ENCODE measurements around the gene ZNF688. TPM values are rescaled to one million over a fixed set of nuclear protein-coding genes. Genes with fewer than 3 reads are reported as not detected.
"Not testable (repeated sequence)": the region's sequence is repeated elsewhere in the genome, so short reads cannot be mapped to it uniquely, and the experiment has no call there.

ZNF688 gene
- total and polyA plus RNA-seq, 10 donors: 10.7 to 43.5 (median 24.8) TPM

DNA sequence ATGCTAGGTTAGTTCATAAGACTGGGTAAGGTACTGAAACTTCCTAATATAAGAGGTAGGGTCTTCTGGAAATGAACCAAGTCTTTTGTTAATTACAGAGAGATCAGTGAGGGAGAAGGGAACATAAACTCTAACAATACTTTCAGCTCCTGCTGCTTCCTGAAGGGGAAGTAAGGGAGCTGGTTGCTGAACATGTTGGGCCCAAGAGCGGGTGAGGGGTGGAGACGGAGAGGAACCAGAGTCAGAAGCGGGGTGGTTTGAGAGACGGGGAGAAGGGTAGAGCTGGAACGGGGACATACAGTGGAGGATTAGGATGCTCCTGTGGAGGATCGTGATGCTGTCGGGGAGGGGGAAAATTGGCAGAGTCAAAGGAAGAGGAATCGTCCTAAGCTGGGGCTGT, 25.4 kb downstream of the ZNF688 start:
- no peak for TF ChIP-seq POLR2AphosphoS5 (IDR thresholded peaks at IDR 0.05)
- TF ChIP-seq, protein P1, sequence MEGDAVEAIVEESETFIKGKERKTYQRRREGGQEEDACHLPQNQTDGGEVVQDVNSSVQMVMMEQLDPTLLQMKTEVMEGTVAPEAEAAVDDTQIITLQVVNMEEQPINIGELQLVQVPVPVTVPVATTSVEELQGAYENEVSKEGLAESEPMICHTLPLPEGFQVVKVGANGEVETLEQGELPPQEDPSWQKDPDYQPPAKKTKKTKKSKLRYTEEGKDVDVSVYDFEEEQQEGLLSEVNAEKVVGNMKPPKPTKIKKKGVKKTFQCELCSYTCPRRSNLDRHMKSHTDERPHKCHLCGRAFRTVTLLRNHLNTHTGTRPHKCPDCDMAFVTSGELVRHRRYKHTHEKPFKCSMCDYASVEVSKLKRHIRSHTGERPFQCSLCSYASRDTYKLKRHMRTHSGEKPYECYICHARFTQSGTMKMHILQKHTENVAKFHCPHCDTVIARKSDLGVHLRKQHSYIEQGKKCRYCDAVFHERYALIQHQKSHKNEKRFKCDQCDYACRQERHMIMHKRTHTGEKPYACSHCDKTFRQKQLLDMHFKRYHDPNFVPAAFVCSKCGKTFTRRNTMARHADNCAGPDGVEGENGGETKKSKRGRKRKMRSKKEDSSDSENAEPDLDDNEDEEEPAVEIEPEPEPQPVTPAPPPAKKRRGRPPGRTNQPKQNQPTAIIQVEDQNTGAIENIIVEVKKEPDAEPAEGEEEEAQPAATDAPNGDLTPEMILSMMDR (IDR thresholded peaks at IDR 0.05 in 8 of 11, conservative IDR thresholded peaks at IDR 0.05 in 3 of 11): no peak
- no peak for TF ChIP-seq POLR2A (IDR thresholded peaks at IDR 0.05)
- Histone ChIP-seq H3K9me3 (no peaks in the 10 kb centered on the region), H3K27ac (no peak overlapping the region), H3K36me3 (no peaks in the 10 kb centered on the region), H3K4me1 (peaks cover 0 to 10% (median 3%) of the 10 kb centered on the region in 6 donors), H3K4me3 (no peak overlapping the region), H3K27me3 (replicated peaks in 1 of 7) (no peaks in the 10 kb centered on the region)
- DNase-seq: no peak
- intact Hi-C loops (cut with DNase I; ENCODE audit: low total_unique reads): no loop called here
- 54 to 78% (median 65%) methylated on average over 8 of the region's 8 CpGs for WGBS, 5 donors

DNA sequence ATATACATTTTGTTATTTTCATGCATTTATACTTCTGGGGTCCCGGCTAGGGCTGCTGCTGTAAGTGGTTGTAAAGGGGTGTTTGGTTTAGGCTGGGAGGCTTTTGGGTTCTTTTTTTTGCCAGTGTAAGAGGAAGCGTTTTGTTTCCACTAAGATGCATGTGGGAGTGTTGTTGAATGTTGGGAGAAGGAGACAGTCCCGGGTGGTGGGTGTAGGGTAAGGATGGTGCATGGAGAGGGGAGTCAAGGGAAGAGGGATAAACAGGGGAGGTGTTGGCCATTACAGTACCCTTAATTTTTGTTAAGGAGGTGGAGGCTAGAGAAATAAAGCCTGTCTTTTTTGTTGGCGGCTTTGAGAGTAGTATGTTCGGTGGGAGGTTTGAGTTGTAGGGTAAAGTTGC, 28.4 kb downstream of the ZNF688 start:
- Histone ChIP-seq H3K27me3 (replicated peaks in 1 of 7) (no peaks in the 10 kb centered on the region), H3K4me3 (no peak overlapping the region), H3K27ac (no peak overlapping the region), H3K9me3 (no peaks in the 10 kb centered on the region), H3K4me1 (peaks cover 0 to 5% (median 0%) of the 10 kb centered on the region in 6 donors), H3K36me3 (no peaks in the 10 kb centered on the region)
- intact Hi-C loops (cut with DNase I; ENCODE audit: low total_unique reads): no loop called here
- 75 to 88% (median 81%) methylated on average over 5 of the region's 5 CpGs for WGBS, 5 donors
- no peak for DNase-seq
- TF ChIP-seq, protein P1 (IDR thresholded peaks at IDR 0.05 in 8 of 11, conservative IDR thresholded peaks at IDR 0.05 in 3 of 11): no peak
- TF ChIP-seq POLR2AphosphoS5 (IDR thresholded peaks at IDR 0.05): no peak
- no peak for TF ChIP-seq POLR2A (IDR thresholded peaks at IDR 0.05)

DNA sequence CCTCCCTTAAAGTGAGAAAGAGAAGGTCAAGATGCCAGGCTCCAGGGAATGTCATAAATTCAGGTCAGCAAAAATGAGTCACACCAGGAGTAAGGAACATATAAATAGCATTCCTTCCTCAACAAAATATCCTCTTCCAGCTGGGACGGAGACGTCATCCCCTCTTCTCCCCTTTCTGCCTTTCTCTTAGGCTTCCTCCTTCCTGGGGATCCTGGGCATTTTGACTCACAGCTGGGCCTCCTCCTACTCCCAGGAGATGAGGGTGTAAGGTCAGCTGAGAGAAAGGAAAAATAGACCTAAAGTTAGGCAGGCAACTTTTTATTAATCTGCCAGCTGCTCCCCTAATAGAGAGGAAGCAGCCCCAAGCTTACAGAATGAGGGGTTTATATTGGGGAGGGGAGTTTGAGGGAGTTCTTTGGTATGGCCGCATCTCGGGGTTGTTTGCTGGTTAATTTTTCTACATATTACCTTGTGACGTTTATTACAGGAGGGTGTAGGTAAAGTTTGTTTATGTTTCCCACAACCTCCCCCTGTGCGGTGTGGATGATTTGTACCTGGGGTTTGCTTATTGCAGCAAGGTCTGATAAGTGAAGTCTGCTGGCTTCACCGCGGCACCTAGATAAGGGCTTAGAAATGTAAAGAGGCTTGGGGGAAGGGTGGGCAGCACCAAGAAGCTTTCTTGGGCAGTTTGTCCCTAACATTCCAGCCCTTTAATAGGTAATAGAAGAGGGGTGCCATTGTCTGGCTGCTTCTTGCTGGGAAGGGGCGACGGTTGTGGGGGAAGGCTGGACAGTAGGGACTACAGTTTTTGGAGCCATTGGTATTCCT, 29.8 kb downstream of the ZNF688 start:
- no peak overlapping the region for H3K4me3 ChIP-seq
- DNase-seq: no peak
- no peaks in the 10 kb centered on the region for H3K36me3 ChIP-seq
- no peaks in the 10 kb centered on the region for H3K27me3 ChIP-seq (replicated peaks in 1 of 7)
- intact Hi-C loops (cut with DNase I; ENCODE audit: low total_unique reads): no loop called here
- peaks cover 0 to 11% (median under 1%) of the 10 kb centered on the region in 6 donors for H3K4me1 ChIP-seq
- H3K27ac ChIP-seq: no peak overlapping the region
- H3K9me3 ChIP-seq: no peaks in the 10 kb centered on the region
- 76 to 87% (median 84%) methylated on average over 10 of the region's 10 CpGs for WGBS, 5 donors
- no peak for TF ChIP-seq POLR2A (IDR thresholded peaks at IDR 0.05)
- no peak for TF ChIP-seq POLR2AphosphoS5 (IDR thresholded peaks at IDR 0.05)
- TF ChIP-seq, protein P1 (IDR thresholded peaks at IDR 0.05 in 8 of 11, conservative IDR thresholded peaks at IDR 0.05 in 3 of 11): no peak

DNA sequence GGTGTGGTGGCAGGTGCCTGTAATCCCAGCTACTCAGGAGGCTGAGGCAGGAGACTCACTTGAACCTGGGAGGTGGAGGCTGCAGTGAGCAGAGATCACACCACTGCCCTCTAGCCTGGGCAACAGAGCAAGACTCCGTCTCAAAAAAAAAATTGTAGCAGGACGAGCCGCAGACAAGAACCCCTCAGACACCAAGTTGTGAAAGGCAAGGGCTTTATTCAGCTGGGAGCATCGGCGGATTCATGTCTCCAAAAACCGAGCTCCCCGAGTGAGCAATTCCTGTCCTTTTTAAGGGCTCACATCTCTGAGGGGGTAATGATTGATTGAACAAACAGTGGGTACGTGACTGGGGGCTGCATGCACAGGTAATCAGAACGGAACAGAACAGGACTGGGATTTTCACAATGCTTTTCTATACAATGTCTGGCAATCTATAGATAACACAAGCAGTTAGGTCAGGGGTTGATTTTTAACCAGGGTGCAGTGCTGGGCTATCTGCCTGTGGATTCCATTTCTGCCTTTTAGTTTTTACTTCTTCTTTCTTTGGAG, 30.5 kb downstream of the ZNF688 start:
- intact Hi-C loops (cut with DNase I; ENCODE audit: low total_unique reads): not testable (repeated sequence)
- WGBS, 5 donors: 76 to 91% (median 85%) methylated on average over 9 of the region's 9 CpGs

DNA sequence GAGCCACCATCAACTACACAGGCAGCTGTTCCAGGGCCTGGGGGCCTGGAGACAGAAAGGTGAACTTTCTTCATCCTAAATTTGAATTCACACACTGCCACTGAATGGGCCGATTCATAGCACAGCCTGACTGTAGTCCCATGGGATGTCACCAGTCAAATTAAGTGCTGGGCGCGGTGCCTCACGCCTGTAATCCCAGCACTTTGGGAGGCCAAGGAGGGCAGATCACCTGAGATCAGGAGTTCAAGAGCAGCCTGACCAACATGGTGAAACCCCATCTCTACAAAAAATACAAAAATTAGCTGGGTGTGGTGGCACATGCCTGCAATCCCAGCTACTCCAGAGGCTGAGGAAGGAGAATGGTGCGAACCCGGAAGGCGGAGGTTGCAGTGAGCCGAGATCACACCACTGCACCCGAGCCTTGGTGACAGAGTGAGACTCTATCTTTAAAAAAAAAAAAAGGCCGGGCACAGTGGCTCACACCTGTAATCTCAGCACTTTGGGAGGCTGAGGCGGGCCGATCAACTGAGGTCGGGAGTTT, 31.5 kb downstream of the ZNF688 start:
- WGBS, 5 donors: 85 to 96% (median 90%) methylated on average over 10 to 13 of the region's 13 CpGs
- H3K27me3 ChIP-seq (replicated peaks in 1 of 7); DNase-seq; H3K4me3 ChIP-seq; H3K36me3 ChIP-seq; intact Hi-C loops (cut with DNase I; ENCODE audit: low total_unique reads); H3K9me3 ChIP-seq; H3K27ac ChIP-seq: not testable (repeated sequence)
- H3K4me1 ChIP-seq: peaks cover 0 to 21% (median 16%) of the 10 kb centered on the region in 6 donors

More for the DNA sequence above, 30.5 kb downstream of the ZNF688 start:
- not testable (repeated sequence) for H3K9me3 ChIP-seq; DNase-seq; H3K4me3 ChIP-seq; H3K27ac ChIP-seq; H3K36me3 ChIP-seq; H3K27me3 ChIP-seq (replicated peaks in 1 of 7)
- peaks cover 0 to 16% (median 8%) of the 10 kb centered on the region in 6 donors for H3K4me1 ChIP-seq

Data from spleen (tissue), 11 donors.